PC-3 (cell line): Measurements from ENCODE around the gene SHC4.

Experiments used
- EZH2 ChIP-seq: fragments of 300-600 bp; sonication (generic); IDR thresholded peaks from one replicate; pipeline ENCODE4 v1.6.1; 2017; ENCODE audit warnings: antibody characterized with exemption, mild to moderate bottlenecking, low read length; ENCODE audit not compliant: unreplicated experiment
- EZH2phosphoT487 ChIP-seq: fragments of 300-600 bp; sonication (generic); IDR thresholded peaks from 2 replicates; pipeline ENCODE4 v1.6.1; 2018; ENCODE audit warnings: mild to moderate bottlenecking, antibody characterized with exemption, low read length, borderline replicate concordance

GRCh38 chr15:48941904-48942303, 21.8 kb downstream of the SHC4 start:
- no peak for TF ChIP-seq EZH2phosphoT487
- no peak for TF ChIP-seq EZH2
